ENCODE data around the gene C1orf185. TPM values are rescaled to one million over a fixed set of nuclear protein-coding genes. Genes with fewer than 3 reads are reported as not detected.

Gene C1orf185
- total RNA-seq, 1 donor from 2014 or later = not detected

- Histone ChIP-seq H3K36me3 (ENCODE audit: insufficient read depth, low read length) (no peaks in the 10 kb centered on the region), H3K9ac (ENCODE audit: low read length) (no peak overlapping the region), H3K27me3 (ENCODE audit: insufficient read depth, low read length) (peaks cover 4% of the 10 kb centered on the region), H3K4me3 (ENCODE audit: insufficient read depth, low read depth, low read length) (no peak overlapping the region), H3K4me2 (ENCODE audit: low read length) (no peak overlapping the region), H3K27ac (ENCODE audit: low read depth, low read length) (no peak overlapping the region), H3K9me3 (ENCODE audit: insufficient read depth, low read depth, low read length) (no peaks in the 10 kb centered on the region), H4K20me1 (ENCODE audit: insufficient read depth, low read length) (no peaks in the 10 kb centered on the region), H3K79me2 (ENCODE audit: insufficient read depth, low read length) (no peaks in the 10 kb centered on the region), H3K4me1 (ENCODE audit: insufficient read depth, low read length) (no peaks in the 10 kb centered on the region), H2AFZ (ENCODE audit: low read depth, low read length) (no peak overlapping the region)
- no peak overlapping the region for H3K27ac Mint-ChIP-seq (ENCODE audit: unreplicated experiment)
- H3K27me3 Mint-ChIP-seq (ENCODE audit: low read depth, unreplicated experiment) = no peaks in the 10 kb centered on the region
- H3K9me3 Mint-ChIP-seq (ENCODE audit: unreplicated experiment) = no peaks in the 10 kb centered on the region
- no peak for FAIRE-seq
- H3K36me3 Mint-ChIP-seq (ENCODE audit: low read depth, unreplicated experiment) = no peaks in the 10 kb centered on the region
- no peaks in the 10 kb centered on the region for H3K4me1 Mint-ChIP-seq (ENCODE audit: low read depth, unreplicated experiment)
- TF ChIP-seq CTCF (IDR thresholded peaks at IDR 0.05; ENCODE audit: insufficient read depth, low read depth, low read length) (no peak), EZH2 (IDR thresholded peaks at IDR 0.05; ENCODE audit: insufficient read depth, low read length) (no peak)
- H3K4me3 Mint-ChIP-seq (ENCODE audit: unreplicated experiment) = no peak overlapping the region
- DNase-seq (ENCODE audit: low read depth) = no peak
These were observed 86.2 kb downstream of the C1orf185 start for GRCh38 chr1:51188230-51188629.

GRCh38 chr1:51189421-51190073, 87.5 kb downstream of the C1orf185 start:
- H4K20me1 ChIP-seq (ENCODE audit: insufficient read depth, low read length) = no peaks in the 10 kb centered on the region
- H3K27me3 ChIP-seq (ENCODE audit: insufficient read depth, low read length) = no peaks in the 10 kb centered on the region
- no peaks in the 10 kb centered on the region for H3K9me3 ChIP-seq (ENCODE audit: insufficient read depth, low read depth, low read length)
- no peak overlapping the region for H3K9ac ChIP-seq (ENCODE audit: low read length)
- H3K36me3 Mint-ChIP-seq (ENCODE audit: low read depth, unreplicated experiment) = no peaks in the 10 kb centered on the region
- DNase-seq (ENCODE audit: low read depth) (peak; percentile 64), FAIRE-seq (no peak)
- TF ChIP-seq CTCF (IDR thresholded peaks at IDR 0.05; ENCODE audit: insufficient read depth, low read depth, low read length) = peak; percentile 99
- no peak for TF ChIP-seq EZH2 (IDR thresholded peaks at IDR 0.05; ENCODE audit: insufficient read depth, low read length)
- no peak overlapping the region for H3K4me3 Mint-ChIP-seq (ENCODE audit: unreplicated experiment)
- no peak overlapping the region for H3K4me2 ChIP-seq (ENCODE audit: low read length)
- no peak overlapping the region for H2AFZ ChIP-seq (ENCODE audit: low read depth, low read length)
- H3K4me3 ChIP-seq (ENCODE audit: insufficient read depth, low read depth, low read length) = no peak overlapping the region
- H3K4me1 ChIP-seq (ENCODE audit: insufficient read depth, low read length) = no peaks in the 10 kb centered on the region
- no peaks in the 10 kb centered on the region for H3K4me1 Mint-ChIP-seq (ENCODE audit: low read depth, unreplicated experiment)
- no peaks in the 10 kb centered on the region for H3K27me3 Mint-ChIP-seq (ENCODE audit: low read depth, unreplicated experiment)
- no peaks in the 10 kb centered on the region for H3K79me2 ChIP-seq (ENCODE audit: insufficient read depth, low read length)
- no peak overlapping the region for H3K27ac ChIP-seq (ENCODE audit: low read depth, low read length)
- no peaks in the 10 kb centered on the region for H3K9me3 Mint-ChIP-seq (ENCODE audit: unreplicated experiment)
- no peak overlapping the region for H3K27ac Mint-ChIP-seq (ENCODE audit: unreplicated experiment)
- no peaks in the 10 kb centered on the region for H3K36me3 ChIP-seq (ENCODE audit: insufficient read depth, low read length)

- Histone ChIP-seq H3K27me3 (ENCODE audit: insufficient read depth, low read length) (no peaks in the 10 kb centered on the region), H3K27ac (ENCODE audit: low read depth, low read length) (no peak overlapping the region), H3K4me1 (ENCODE audit: insufficient read depth, low read length) (no peaks in the 10 kb centered on the region), H3K79me2 (ENCODE audit: insufficient read depth, low read length) (no peaks in the 10 kb centered on the region), H3K9ac (ENCODE audit: low read length) (no peak overlapping the region), H3K4me3 (ENCODE audit: insufficient read depth, low read depth, low read length) (no peak overlapping the region), H3K4me2 (ENCODE audit: low read length) (no peak overlapping the region), H4K20me1 (ENCODE audit: insufficient read depth, low read length) (no peaks in the 10 kb centered on the region), H2AFZ (ENCODE audit: low read depth, low read length) (no peak overlapping the region), H3K36me3 (ENCODE audit: insufficient read depth, low read length) (no peaks in the 10 kb centered on the region), H3K9me3 (ENCODE audit: insufficient read depth, low read depth, low read length) (no peaks in the 10 kb centered on the region)
- Mint-ChIP-seq H3K27me3 (ENCODE audit: low read depth, unreplicated experiment) (no peaks in the 10 kb centered on the region), H3K27ac (ENCODE audit: unreplicated experiment) (no peak overlapping the region), H3K9me3 (ENCODE audit: unreplicated experiment) (no peaks in the 10 kb centered on the region), H3K4me1 (ENCODE audit: low read depth, unreplicated experiment) (no peaks in the 10 kb centered on the region), H3K4me3 (ENCODE audit: unreplicated experiment) (no peak overlapping the region), H3K36me3 (ENCODE audit: low read depth, unreplicated experiment) (no peaks in the 10 kb centered on the region)
- no peak for FAIRE-seq
- DNase-seq (ENCODE audit: low read depth) = no peak
- no peak for TF ChIP-seq CTCF (IDR thresholded peaks at IDR 0.05; ENCODE audit: insufficient read depth, low read depth, low read length)
- no peak for TF ChIP-seq EZH2 (IDR thresholded peaks at IDR 0.05; ENCODE audit: insufficient read depth, low read length)
These were observed 88.9 kb downstream of the C1orf185 start for GRCh38 chr1:51190961-51191360.

All from astrocyte (in vitro differentiated cells and primary cell).